Daoy (cell line): ENCODE measurements around the gene TMEM237. TPM values are rescaled to one million over a fixed set of nuclear protein-coding genes. Genes with fewer than 3 reads are reported as not detected.

ENCODE experiments used
- DNase-seq: peaks from one replicate; pipeline ENCODE4 v3.0.0-alpha.2; 2015; ENCODE audit warnings: low read depth
- total RNA-seq: library from RNA; depleted of rRNA; stranded (reverse); fragments of >200 nt; shearing (Covaris generic); gene quantifications from 2 replicates; pipeline ENCODE4 v1.2.3, GENCODE V29; 2014

TMEM237 gene
- total RNA-seq, 1 experiment from 2014 or later, result 144 TPM

GRCh38 chr2:201642086-201642578, 1.2 kb downstream of the TMEM237 start:
- no peak for DNase-seq

GRCh38 chr2:201639205-201639604, 4.1 kb downstream of the TMEM237 start:
- DNase-seq, result no peak

DNA sequence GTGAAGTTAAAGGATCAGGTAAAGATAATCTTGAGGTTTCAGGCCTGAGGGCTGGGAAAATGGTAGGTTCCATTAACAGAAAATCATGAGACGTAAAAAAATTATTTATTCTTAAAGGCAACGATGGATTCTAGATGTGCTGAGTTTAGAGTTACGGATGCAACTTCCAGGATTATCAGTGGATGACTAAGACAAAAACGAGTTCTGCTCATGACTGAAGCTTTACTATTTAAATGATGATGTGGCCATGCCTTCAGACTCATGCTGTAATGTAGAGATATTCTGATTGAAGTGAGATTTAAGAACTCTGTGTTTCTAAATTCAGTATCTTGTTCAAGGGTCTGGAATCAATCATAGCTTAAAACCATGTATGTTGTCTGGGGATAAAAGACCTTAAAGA, 5.0 kb downstream of the TMEM237 start:
- no peak for DNase-seq

DNA sequence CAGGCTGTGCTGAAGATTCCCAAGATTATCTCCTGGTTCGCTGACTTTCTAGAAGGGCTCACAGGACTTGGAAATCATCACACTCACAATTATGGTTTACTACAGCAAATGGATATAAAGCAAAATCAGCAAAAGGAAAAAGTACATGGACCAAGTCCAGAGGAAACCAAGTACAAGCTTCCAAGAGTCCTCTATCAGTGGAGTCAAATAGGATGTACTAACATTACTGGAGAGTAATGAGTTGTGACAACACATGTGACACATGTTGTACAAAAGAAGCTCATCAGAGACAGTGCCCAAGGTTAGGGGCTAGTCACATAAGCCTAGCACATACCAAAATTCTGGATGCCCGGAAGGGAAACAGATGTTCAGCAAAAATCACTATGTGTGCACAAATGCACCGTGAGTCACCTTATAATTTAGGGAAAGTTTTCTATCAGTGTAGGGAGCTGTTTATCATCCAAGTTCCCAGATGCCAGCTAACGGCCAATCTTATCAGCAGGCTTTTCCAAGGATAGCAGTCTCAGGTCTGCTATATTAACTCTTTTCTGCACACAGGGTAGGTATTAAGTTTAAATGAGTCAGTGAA, 9.5 kb downstream of the TMEM237 start:
- no peak for DNase-seq

DNA sequence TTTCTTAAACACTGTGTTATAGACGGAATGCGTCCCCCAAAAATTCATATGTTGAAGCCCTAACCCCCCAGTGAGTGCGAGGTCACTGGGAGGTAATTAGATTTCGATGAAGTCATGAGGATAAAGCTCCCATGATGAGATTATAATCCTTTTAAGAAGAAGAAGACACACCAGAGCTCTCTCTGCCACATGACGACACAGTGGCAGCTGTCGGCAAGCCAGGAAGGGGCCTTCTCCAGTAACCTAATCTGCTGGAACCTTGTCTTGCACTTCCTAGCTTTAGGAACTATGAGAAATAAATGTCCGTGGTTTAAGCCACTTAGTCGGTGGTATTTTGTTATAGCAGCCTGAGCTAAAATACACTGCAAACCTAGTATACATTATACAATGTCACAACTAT, 12.3 kb downstream of the TMEM237 start:
- DNase-seq, result no peak

GRCh38 chr2:201630577-201630976, 12.7 kb downstream of the TMEM237 start:
- DNase-seq, result no peak

DNA sequence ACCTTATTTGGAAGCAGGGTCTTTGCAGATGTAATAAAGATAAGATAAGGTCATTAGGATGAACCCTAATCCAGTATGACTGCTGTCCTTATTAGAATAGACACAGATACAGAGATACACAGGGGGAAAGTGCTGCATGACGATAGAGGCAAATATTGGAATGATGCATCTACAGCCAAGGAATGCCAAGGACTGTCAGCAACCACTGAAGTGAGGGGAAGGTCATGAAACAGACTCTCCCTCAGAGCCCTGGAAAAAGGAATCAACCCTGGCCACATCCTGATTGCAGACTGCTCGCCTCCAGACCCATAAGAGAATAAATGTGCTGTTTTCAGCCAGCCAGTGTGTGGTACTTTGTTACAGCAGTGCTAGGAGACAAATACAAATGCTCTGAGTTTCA, 14.8 kb downstream of the TMEM237 start:
- no peak for DNase-seq

DNA sequence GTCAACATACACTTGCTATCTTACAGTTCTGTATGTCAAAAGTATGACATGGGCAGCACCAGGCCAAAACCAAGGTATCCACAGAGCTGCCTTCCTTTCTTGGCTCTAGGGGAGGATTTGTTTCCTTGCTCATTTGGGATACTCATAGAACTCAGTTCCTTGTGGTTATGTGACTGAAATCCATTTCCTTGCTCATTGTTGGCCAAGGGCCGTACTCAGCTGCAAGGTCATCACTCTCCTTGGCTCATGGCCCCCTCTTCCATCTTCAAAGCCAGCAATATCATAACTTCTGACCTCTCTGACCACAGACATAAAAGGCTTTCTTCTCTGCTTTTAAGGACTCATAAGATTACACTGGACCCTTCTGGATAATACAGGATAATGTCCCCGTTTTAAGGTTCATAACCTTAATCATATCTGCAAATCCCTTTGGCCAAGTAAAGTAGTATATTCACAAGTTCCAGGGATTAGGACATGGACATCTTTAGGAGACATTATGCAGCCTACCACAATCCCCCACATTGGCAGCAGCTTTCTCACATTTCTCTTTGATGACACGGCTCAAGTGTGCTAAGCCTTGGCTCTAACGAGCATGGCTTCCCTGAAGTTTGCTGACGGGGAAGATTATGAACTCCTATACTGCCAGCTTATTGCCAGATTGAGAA, 20.9 kb downstream of the TMEM237 start:
- DNase-seq, result no peak

DNA sequence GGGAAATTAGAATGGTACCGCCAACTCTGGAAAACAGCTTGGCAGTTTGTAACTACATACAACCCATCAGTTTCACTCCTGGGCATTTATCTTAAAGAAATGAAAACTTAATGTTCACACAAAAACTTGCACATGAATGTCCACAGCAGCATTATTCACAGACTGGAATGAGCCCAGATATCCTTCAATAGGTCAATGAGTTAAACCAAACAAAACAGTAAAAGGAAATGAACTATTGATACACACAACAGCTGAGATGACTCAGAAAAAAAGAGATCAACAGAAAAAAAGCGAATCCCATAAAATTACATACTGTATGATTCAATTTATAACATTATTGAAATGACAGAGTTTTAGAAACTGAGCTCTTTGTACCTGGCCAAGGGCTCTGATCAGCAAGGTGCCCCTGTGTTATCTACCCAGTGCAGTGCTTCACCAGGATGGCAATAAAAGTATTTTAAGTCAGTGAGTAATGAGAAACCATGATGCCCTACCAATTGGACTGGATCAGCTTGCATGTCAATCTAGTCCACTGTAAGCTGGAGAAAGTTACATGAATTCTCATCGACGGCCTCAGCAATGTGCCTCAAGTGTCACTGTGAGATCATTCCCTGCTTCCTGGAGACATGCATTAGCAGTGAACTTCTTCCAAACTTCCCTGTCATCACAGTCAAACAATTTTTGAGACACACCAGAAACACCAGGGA, 21.9 kb downstream of the TMEM237 start:
- DNase-seq, result no peak

DNA sequence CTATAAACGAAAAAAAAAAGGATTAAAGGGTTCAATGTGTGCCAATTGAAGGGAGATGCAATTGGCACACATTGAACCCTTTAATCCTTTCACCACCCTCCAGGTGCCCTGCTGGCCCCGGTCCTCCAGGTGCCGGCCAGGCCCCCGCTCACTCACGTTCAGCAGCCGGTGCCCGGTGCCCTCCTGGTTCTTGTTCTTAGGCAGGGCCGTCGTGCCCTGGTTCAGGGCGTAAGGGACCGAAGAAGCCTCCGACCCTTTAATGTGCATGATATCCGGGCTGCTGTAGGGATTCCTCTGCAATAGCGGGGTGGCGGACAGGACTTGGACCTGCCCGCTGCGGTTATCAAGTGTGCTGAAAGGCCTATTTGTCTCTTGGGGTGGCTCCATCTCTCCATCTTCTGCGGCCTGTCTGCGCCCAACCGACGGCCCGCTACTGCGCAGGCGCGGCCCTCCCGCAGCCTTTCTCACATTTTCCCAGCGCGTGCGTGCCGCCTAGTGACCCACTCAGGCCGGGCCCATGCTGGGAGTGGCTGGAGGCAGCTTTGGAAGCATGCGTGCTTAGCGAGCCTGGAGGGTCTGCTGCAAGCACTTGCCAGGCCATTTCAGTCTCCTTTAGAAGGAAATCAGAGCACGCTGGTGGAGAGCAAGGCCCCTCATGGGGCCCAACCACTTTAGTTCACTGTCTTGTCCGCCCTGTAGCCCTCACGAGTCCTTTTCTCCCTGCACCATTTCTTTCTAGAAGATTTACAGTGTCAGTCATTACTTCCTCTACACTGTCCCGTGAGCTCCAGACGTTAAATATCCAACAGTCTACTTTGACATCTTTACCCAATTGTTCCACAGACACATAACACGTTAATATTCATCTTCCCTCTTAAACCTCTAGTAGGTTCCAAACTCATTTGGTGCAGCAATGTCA, 24.3 kb downstream of the TMEM237 start:
- peak; percentile 76 for DNase-seq

GRCh38 chr2:201608021-201608420, 35.3 kb downstream of the TMEM237 start:
- no peak for DNase-seq

DNA sequence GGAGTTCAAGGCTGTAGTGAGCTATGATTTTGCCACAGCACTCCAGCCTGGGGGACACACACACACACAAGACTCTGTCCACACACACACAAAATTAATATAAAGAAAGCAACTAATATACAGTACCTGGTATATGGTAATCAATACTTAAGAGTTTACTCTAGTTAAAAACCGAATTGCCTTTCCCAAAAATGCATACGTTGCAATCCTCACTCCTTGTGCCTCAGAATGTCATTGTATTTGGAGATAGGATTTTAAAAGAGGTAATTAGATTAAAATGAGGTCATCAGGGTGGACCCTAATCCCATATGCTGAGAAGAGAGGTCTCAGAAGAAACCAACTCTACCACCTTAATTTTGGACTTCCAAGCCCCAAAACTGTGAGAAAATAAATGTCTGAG, 35.7 kb downstream of the TMEM237 start:
- DNase-seq, result no peak

DNA sequence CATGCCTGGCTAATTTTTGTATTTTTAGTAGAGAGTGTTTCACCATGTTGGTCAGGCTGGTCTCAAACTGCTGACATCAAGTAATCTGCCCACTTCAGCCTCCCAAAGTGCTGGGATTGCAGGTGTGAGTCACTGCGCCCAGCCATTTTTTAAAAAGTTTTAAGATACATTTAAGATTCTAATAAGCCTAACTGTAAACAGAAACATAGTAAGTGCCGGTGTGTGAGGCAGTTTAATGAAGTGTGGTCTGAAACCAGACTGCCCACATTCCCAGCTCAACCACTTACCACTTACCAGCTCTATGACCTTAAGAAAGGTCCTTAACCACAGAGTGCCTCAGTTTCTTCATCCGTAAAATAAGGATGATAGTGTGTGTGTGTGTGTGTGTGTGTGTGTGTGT, 42.4 kb downstream of the TMEM237 start:
- DNase-seq, result no peak

- DNase-seq, result no peak
These were observed 45.9 kb downstream of the TMEM237 start for GRCh38 chr2:201597397-201597796.

DNA sequence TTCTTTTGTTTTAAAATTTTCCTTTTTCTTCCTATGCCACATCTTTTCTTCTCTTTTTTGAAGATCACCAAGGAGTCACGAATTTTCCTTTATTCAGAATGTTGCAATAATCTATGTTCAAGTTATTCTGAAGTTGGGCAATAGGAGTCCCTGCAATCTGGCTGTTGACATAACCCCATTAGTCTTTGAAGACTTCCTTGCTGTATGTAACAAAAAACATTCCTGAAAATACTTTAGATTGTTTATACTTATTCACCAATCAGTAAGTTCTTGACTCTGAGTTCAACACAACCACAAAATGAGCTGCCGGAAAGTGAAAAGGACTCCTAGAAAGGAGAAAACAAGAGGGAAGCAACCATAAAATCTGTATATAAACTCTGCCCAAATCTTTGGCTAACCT, 62.8 kb downstream of the TMEM237 start:
- DNase-seq, result no peak

DNA sequence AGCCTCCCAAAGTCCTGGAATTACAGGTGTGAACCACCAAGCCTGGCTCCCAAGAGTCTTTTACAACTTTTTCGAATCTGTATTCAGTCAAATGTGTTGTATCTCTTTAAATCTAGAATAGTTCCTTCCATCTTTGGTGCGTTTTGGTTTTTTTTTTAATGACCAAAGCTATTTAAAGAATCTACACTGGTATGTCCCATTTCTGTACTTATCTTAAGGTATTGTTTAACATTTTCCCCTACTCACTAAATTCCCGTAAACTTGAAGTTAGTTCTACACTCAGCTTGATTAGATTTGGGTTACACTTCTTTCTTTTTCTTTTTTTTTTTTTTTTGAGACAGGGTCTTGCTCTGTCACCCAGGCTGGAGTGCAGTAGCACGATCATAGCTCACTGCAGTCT, 63.8 kb downstream of the TMEM237 start:
- DNase-seq, result no peak

- DNase-seq, result no peak
These were observed 67.3 kb downstream of the TMEM237 start for GRCh38 chr2:201575971-201576370.

DNA sequence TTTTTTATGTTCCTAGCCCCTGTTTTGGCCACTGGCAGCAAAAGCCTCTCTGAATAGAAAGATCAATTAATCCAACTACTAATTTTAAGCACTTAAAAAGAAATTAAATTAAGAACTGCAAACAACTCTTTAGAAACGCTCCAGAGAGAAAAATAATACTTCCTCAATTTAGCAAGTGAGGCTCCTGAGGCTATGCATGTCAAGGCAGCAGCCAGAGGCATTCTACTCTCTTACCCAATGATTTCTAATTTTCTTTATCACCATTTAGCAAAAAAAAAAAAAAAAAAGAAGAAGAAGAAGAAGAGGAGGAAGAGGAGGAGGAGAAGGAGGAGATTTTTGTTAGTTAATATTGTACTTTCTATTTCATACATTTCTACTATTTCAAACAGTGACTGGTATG, 68.5 kb downstream of the TMEM237 start:
- DNase-seq, result no peak

DNA sequence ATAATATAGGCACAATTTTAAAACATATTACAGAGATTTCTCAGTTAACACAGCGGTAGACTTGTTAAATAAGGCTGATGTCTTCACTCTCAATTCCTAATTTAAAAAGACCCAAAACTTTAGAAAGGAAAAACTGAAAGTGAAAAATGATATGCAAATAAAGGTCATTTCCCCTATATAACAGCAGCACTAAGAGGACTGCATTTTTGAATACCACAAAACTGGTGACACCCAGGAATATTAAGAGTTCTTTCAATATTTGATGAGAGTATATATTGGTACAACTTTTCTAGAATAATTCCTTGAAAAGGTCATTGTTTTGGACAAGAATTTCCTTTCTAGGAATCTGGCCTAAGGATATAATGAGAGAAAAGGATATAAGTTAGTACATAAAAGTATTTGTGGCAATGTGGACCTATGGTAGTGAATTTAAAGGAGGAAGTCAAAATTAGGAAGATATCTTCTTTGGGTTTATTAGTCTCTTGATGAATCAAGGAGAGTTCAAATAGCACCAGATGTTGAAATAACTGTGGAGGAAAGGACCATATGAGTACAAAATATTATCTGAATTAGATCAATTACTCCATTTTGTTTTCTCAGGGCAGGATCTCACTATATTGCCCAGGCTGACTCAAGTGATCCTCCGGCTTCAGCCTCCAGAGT, 70.3 kb downstream of the TMEM237 start:
- DNase-seq, result no peak
